GM06990 (cell line): ENCODE measurements around the gene OR6J1.
A peak's percentile ranks its signal among the peaks of the same experiment; 100 is the strongest.
"Not testable (repeated sequence)": the region's sequence is repeated elsewhere in the genome, so short reads cannot be mapped to it uniquely, and the experiment has no call there.

ENCODE experiments used
- DNase-seq: peaks from one replicate; pipeline ENCODE4 v3.0.0-alpha.2; 2011; ENCODE audit not compliant: insufficient read length; ENCODE audit errors: extremely low read depth
- H3K27me3 ChIP-seq: replicated peaks from 2 replicates; pipeline ENCODE4 v1.6.0; 2011; ENCODE audit warnings: low read length; ENCODE audit not compliant: control insufficient read depth, insufficient read depth
- H3K36me3 ChIP-seq: 2 replicates; pipeline ENCODE4 v1.5.1; 2011; ENCODE audit warnings: low read length; ENCODE audit not compliant: control insufficient read depth, insufficient read depth
- H3K4me3 ChIP-seq: replicated peaks from 2 replicates; pipeline ENCODE4 v1.5.1; 2011; ENCODE audit warnings: low read depth, mild to moderate bottlenecking, control low read depth, low read length
- TF ChIP-seq, protein P1 (sequence below): IDR thresholded peaks from 2 replicates; pipeline ENCODE4 v1.5.1; 2011; ENCODE audit warnings: low read length, control low read depth, mild to moderate bottlenecking, inconsistent platforms; ENCODE audit not compliant: insufficient read depth, poor library complexity, severe bottlenecking

The OR6J1 gene

DNA sequence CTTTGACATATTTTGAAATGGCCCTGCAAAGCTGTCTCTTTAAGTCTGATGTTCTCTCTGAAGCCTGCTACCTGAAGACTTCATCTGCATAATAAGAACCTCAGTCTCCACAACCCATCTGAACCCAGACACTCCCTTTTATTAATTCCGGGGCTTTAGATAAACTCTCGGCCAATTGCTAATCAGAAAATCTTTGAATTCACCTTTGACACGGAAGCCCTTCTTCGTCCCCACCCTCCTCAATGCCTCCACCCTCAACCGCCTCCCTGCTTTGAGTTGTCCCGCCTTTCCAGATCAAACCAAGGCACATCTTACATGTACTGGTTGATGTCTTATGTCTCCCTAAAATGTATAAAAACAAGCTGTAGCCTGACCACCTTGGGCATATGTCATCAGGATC, 17.6 kb downstream of the OR6J1 start:
- Histone ChIP-seq H3K27me3 (no peaks in the 10 kb centered on the region), H3K4me3 (no peak overlapping the region), H3K36me3 (no peaks in the 10 kb centered on the region)
- TF ChIP-seq, protein P1, sequence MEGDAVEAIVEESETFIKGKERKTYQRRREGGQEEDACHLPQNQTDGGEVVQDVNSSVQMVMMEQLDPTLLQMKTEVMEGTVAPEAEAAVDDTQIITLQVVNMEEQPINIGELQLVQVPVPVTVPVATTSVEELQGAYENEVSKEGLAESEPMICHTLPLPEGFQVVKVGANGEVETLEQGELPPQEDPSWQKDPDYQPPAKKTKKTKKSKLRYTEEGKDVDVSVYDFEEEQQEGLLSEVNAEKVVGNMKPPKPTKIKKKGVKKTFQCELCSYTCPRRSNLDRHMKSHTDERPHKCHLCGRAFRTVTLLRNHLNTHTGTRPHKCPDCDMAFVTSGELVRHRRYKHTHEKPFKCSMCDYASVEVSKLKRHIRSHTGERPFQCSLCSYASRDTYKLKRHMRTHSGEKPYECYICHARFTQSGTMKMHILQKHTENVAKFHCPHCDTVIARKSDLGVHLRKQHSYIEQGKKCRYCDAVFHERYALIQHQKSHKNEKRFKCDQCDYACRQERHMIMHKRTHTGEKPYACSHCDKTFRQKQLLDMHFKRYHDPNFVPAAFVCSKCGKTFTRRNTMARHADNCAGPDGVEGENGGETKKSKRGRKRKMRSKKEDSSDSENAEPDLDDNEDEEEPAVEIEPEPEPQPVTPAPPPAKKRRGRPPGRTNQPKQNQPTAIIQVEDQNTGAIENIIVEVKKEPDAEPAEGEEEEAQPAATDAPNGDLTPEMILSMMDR, result no peak
- DNase-seq, result no peak

GRCh38 chr14:22623047-22623446, 21.1 kb downstream of the OR6J1 start:
- Histone ChIP-seq H3K27me3 (no peaks in the 10 kb centered on the region), H3K36me3 (no peaks in the 10 kb centered on the region), H3K4me3 (no peak overlapping the region)
- TF ChIP-seq, protein P1, result no peak
- no peak for DNase-seq

GRCh38 chr14:22622255-22622654, 21.9 kb downstream of the OR6J1 start:
- TF ChIP-seq, protein P1, result no peak
- no peak overlapping the region for H3K4me3 ChIP-seq
- no peak for DNase-seq
- no peaks in the 10 kb centered on the region for H3K27me3 ChIP-seq
- H3K36me3 ChIP-seq, result no peaks in the 10 kb centered on the region

DNA sequence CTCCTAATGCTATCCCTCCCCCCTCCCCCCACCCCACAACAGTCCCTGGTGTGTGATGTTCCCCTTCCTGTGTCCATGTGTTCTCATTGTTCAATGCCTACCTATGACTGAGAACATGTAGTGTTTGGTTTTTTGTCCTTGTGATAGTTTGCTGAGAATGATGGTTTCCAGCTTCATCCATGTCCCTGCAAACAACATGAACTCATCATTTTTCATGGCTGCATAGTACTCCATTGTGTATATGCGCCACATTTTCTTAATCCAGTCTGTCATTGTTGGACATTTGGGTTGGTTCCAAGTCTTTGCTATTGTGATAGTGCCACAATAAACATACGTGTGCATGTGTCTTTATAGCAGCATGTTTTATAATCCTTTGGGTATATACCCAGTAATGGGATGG, 28.4 kb downstream of the OR6J1 start:
- not testable (repeated sequence) for DNase-seq, H3K36me3 ChIP-seq, H3K4me3 ChIP-seq, H3K27me3 ChIP-seq

DNA sequence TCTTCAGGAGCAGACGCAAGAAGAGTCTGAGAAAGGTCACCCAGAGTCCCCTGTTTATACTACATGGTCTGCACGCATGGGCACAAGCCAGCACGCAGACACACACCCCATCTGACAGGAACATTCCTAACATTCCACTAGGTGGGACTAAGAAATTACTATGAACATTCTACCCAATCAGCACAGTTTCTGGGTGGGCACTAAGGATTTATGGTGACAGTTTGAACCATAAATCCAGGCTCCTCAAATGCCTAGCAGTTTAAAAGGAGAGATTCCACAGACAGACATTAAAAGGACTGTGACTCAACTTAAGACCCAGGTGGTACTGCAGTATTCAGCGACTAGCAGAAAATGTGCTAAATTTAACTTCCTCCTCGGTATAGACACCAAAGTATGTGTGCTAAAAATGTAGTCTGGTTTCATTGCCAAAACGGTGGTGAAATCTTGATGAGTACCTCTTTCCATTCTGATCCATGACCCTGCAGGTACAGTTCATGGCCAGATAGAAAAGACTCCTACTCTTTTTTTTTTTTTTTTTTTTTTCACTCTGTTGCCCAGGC, 29.8 kb downstream of the OR6J1 start:
- peak; percentile 24 for DNase-seq
- no peaks in the 10 kb centered on the region for H3K27me3 ChIP-seq
- H3K4me3 ChIP-seq, result no peak overlapping the region
- TF ChIP-seq, protein P1, result no peak
- peaks cover 11% of the 10 kb centered on the region for H3K36me3 ChIP-seq

- DNase-seq, result no peak
- peaks cover 11% of the 10 kb centered on the region for H3K36me3 ChIP-seq
- H3K27me3 ChIP-seq, result no peaks in the 10 kb centered on the region
- TF ChIP-seq, protein P1, result no peak
- no peak overlapping the region for H3K4me3 ChIP-seq
These were observed 30.4 kb downstream of the OR6J1 start for GRCh38 chr14:22613736-22614239.
